ENCODE data around the gene ENC1.

The ENC1 gene

DNA sequence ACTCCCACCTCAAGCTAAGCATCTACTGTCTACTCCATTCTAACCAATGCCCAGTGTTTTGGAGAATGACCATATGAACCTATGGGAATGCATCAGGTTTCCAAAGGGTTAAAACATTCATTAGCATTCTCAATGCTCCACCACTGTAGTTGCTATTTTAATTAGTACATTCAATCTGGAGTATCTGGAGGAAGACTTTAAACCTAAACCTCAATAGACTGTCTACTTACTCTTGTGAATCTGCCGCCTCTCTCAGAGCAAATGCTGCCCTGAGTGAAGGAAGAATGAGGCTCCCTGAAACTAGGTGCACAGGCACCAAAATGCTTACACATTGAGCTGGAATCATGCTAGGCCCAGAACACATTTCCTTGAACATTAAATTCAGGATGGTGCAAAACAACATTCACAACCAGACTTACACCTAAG is 2.0 kb downstream of the ENC1 start:
- peak overlapping the region; percentile 87 for H3K4me3 ChIP-seq
- DNase-seq (ENCODE audit: low spot score), result no peak
- peak overlapping the region in 1 of 2 donors; percentile 5 for H3K27ac ChIP-seq
- TF ChIP-seq, protein P1, sequence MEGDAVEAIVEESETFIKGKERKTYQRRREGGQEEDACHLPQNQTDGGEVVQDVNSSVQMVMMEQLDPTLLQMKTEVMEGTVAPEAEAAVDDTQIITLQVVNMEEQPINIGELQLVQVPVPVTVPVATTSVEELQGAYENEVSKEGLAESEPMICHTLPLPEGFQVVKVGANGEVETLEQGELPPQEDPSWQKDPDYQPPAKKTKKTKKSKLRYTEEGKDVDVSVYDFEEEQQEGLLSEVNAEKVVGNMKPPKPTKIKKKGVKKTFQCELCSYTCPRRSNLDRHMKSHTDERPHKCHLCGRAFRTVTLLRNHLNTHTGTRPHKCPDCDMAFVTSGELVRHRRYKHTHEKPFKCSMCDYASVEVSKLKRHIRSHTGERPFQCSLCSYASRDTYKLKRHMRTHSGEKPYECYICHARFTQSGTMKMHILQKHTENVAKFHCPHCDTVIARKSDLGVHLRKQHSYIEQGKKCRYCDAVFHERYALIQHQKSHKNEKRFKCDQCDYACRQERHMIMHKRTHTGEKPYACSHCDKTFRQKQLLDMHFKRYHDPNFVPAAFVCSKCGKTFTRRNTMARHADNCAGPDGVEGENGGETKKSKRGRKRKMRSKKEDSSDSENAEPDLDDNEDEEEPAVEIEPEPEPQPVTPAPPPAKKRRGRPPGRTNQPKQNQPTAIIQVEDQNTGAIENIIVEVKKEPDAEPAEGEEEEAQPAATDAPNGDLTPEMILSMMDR (IDR thresholded peaks at IDR 0.05), result no peak

DNA sequence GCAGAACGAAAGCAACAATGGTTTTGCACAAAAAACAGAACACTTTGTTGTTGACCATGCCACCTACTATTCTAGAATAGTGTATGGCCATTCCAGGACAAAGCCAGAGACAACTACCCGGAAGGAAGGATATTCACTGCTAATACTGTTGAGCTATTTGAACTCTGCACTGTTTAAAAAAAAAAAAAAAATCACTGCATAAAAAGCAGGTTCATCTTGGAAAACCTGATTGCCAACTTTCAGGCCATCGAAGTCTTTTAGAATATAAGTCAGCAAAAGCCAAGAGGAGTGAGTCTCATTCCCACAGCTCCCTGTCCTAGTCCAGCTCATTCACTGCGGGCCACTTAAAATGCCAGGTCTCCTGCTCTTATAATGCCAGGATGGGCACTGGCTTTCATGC is 4.0 kb downstream of the ENC1 start:
- no peak overlapping the region for H3K4me3 ChIP-seq
- no peak for DNase-seq (ENCODE audit: low spot score)
- TF ChIP-seq, protein P1 (IDR thresholded peaks at IDR 0.05), result no peak
- H3K27ac ChIP-seq, result no peak overlapping the region

DNA sequence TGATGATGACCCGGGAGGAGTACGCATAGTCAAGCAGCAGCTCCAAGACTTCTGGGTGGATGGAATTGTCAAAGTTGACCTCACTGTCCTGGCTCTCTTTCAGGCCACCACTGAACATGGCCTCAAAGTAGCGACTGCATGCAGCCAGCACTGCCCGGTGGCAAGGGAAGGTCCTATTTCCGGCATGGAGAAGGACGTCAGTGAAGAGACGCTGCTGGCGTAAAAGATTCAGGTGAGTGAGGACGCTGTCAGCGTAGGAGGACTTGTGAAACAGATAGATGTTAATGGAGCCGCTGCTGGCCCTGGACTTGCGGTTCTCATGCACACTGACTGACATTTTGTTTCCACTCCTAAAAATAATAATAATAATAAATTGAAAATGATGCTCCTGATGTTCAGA is 4.4 kb downstream of the ENC1 start:
- TF ChIP-seq, protein P1 (IDR thresholded peaks at IDR 0.05), result no peak
- no peak for DNase-seq (ENCODE audit: low spot score)
- no peak overlapping the region for H3K4me3 ChIP-seq
- H3K27ac ChIP-seq, result no peak overlapping the region

DNA sequence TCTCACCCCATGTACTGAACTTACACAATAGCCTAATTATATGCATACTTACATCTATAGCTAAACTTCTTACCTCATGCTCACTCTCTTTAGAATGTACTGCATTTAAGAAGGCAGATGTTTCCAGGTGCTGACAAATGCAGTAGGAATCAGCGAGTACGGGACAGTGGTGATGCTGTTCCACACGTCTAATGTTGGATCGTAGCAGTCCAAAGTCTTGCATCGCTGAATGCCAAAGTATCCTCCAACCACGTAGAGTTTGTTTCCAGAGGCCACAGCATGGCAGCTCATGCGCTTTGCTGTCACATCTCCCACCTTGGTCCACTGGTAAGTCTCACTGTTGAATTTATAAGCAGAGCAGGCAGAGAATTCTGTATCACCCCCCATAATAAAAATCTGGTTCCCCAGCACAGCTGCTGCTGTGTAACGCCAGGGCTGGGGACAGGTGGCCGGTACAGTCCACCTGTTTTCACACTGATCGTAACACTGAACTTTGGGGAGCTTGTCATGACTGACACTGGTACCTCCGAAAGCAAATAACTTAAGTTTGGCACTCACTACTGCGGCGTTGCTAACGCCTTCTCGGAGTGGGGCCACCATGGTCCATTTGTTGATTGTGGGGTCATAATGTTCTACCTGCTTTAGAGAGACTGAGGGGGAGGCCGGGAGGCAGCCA is 5.8 kb downstream of the ENC1 start:
- no peak for DNase-seq (ENCODE audit: low spot score)
- no peak overlapping the region for H3K4me3 ChIP-seq
- no peak overlapping the region for H3K27ac ChIP-seq
- TF ChIP-seq, protein P1 (IDR thresholded peaks at IDR 0.05), result no peak

DNA sequence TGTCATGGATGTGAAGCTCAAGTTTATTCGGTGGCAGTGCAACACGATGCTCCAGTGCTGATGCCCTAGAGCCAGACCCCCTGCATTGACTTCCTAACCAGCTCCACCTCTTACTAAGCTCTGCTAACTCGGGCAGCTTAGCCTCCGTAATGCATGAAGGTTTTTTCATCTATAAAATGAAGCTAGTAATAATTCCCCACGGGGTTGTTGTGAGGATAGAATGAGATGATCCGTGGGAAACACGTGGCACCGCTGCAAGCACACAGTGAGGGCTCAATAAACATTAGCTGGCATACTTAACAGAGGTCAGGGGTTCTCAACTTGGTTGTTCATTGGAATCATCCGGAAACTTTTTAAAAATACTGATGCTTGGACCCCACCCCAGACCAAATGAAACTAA is 6.8 kb downstream of the ENC1 start:
- TF ChIP-seq, protein P1 (IDR thresholded peaks at IDR 0.05), result no peak
- no peak overlapping the region for H3K4me3 ChIP-seq
- H3K27ac ChIP-seq, result no peak overlapping the region
- no peak for DNase-seq (ENCODE audit: low spot score)

DNA sequence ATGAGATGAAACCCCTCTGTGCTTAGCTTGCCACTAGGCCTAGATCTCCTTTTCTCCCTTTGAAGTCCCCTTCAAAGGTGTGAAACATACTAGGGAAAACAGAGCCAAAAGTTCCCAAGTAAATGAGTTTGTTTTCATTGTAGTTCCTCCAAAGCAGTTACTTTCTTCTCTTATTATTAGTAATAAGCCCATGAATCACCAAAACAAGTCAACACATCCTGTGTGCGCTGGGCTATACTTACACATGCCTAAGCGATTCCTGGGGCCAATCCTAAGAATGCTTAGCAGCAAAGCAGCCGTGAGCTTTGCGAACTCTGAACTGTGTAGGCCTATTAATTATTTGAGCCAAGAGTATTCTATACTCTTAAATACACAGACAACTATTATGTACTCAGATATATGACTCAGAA is 7.6 kb downstream of the ENC1 start:
- TF ChIP-seq, protein P1 (IDR thresholded peaks at IDR 0.05), result no peak
- no peak for DNase-seq (ENCODE audit: low spot score)
- no peak overlapping the region for H3K27ac ChIP-seq
- no peak overlapping the region for H3K4me3 ChIP-seq

Measured in coronary artery (tissue), 2 donors.